Mucosa of descending colon (tissue), 3 donors: ENCODE data around the gene BMI1. TPM values are rescaled to one million over a fixed set of nuclear protein-coding genes. Genes with fewer than 3 reads are reported as not detected.

Experiments
- ATAC-seq: fragments of 200-7000 bp; cut with Tn5 transposase; one replicate; pipeline ENCODE4 v1.9.1; 2020; ENCODE audit warnings: mild to moderate bottlenecking, moderate library complexity
- DNase-seq, 3 donors: peaks; one replicate each; pipeline ENCODE4 v3.0.0-alpha.2; 2020
- H3K36me3 ChIP-seq: fragments of 200-600 bp; one replicate; pipeline ENCODE4 v1.8.0; 2021; ENCODE audit warnings: low read depth, mild to moderate bottlenecking
- H3K4me1 ChIP-seq: fragments of 200-600 bp; one replicate; pipeline ENCODE4 v1.8.0; 2021; ENCODE audit warnings: low read depth, mild to moderate bottlenecking
- H3K4me3 ChIP-seq: fragments of 200-600 bp; one replicate; pipeline ENCODE4 v1.8.0; 2021; ENCODE audit warnings: mild to moderate bottlenecking
- H3K9me3 ChIP-seq: fragments of 200-600 bp; one replicate; pipeline ENCODE4 v1.8.0; 2021; ENCODE audit warnings: mild to moderate bottlenecking
- intact Hi-C, 2 donors: fragments of 100-400 bp; cut with DNase I in 1 of 2; cut with micrococcal nuclease in 1 of 2; formaldehyde crosslinking; loops; one replicate each; pipeline versions ENCODE4 v1.11.0 to v1.11.1; 2022; cut with DNase I, micrococcal nuclease
- total RNA-seq, 3 donors: library from RNA; stranded (reverse); fragmentation: NEBNext Ultra II Directional in 2 of 3; extraction: Animal tissue kit (Norgen Biotek cat#: 25700) in 2 of 3; gene quantifications; one replicate each; pipeline versions ENCODE4 v1.2.1 to v1.2.4, GENCODE V29; 2021 to 2023
- TF ChIP-seq, protein P1 (sequence below): fragments of 200-600 bp; IDR thresholded peaks from one replicate; pipeline ENCODE4 v1.8.0; 2022; ENCODE audit warnings: antibody characterized with exemption, mild to moderate bottlenecking
- donor health status: DM: no; HTN: no; CAD: no; lungs with moderate emphysema.
- donor health status: DM: no; HTN: no; CAD: no.
- donor health status: DM: no; HTN: yes; CAD: no.

BMI1 gene
- total RNA-seq, 3 donors from 2014 or later, result 26.6 to 76.6 (median 28.7) TPM

DNA sequence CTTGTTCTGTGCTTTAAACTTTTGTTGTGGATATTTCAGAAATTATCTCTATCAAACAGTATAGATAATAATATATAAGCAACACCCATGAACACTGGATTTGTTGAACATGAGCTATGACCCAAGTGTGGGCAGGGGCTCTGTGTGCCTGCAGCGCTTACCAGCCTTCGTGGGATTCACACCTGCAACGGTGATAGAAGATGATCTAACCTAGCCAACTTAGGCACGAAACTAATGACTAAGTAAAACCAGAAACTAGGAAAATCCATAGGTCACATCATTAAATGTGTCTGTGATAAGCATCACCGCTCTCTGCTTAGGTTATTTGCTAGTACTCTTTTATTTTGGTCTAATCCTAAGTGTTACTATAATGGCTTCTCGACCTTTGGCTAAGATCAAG is 42.4 kb downstream of the BMI1 start:
- TF ChIP-seq, protein P1, sequence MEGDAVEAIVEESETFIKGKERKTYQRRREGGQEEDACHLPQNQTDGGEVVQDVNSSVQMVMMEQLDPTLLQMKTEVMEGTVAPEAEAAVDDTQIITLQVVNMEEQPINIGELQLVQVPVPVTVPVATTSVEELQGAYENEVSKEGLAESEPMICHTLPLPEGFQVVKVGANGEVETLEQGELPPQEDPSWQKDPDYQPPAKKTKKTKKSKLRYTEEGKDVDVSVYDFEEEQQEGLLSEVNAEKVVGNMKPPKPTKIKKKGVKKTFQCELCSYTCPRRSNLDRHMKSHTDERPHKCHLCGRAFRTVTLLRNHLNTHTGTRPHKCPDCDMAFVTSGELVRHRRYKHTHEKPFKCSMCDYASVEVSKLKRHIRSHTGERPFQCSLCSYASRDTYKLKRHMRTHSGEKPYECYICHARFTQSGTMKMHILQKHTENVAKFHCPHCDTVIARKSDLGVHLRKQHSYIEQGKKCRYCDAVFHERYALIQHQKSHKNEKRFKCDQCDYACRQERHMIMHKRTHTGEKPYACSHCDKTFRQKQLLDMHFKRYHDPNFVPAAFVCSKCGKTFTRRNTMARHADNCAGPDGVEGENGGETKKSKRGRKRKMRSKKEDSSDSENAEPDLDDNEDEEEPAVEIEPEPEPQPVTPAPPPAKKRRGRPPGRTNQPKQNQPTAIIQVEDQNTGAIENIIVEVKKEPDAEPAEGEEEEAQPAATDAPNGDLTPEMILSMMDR, result no peak
- Histone ChIP-seq H3K4me3 (no peak overlapping the region), H3K9me3 (no peaks in the 10 kb centered on the region), H3K4me1 (no peaks in the 10 kb centered on the region), H3K36me3 (no peaks in the 10 kb centered on the region)
- intact Hi-C loops, result no loop called here
- DNase-seq (no peak), ATAC-seq (no peak)

- no peaks in the 10 kb centered on the region for H3K4me1 ChIP-seq
- TF ChIP-seq, protein P1, result no peak
- intact Hi-C loops, result no loop called here
- ATAC-seq (no peak), DNase-seq (no peak)
- no peaks in the 10 kb centered on the region for H3K36me3 ChIP-seq
- no peak overlapping the region for H3K4me3 ChIP-seq
- H3K9me3 ChIP-seq, result no peaks in the 10 kb centered on the region
Observed at GRCh38 chr10:22364407-22365140, 43.7 kb downstream of the BMI1 start.

- H3K36me3 ChIP-seq, result no peaks in the 10 kb centered on the region
- no peaks in the 10 kb centered on the region for H3K9me3 ChIP-seq
- H3K4me3 ChIP-seq, result no peak overlapping the region
- no peaks in the 10 kb centered on the region for H3K4me1 ChIP-seq
- ATAC-seq (no peak), DNase-seq (no peak)
- TF ChIP-seq, protein P1, result no peak
- intact Hi-C loops, result no loop called here
Observed at GRCh38 chr10:22365233-22365632, 44.3 kb downstream of the BMI1 start.

DNA sequence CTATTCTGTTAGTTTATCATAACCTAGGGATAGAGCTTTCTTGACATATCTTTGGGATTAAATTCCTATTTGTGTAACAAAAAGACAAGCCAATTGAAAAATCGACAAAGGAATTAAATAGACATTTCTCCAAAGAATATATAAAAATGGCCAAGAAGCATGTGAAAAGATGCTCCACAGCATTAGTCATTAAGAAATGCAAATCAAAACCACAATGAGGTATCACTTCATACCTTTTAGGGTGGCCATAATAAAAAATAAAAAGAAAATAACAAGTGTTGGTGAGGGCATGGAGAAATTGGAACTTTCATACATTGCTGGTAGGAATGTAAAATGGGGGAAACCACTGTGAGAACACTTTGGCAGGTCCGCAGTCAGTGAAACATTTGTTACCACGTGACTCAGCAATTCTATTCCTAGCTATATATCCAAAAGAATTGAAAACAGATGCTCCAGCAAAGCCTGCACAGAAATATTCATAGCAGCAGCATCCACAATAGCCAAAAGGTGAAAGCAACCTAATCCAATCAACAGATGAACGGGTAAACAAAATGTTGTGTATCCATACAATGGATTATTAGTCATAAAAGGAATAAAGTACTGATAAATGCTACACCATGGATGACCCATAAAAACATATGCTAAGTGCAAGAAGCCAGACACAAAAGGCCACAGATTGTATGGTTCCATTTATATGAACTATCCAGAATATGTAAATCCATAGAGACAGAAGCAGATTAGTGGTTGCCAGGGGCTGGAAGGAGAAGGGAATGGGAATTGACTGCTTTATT is 44.9 kb downstream of the BMI1 start:
- DNase-seq, result no peak
- H3K36me3 ChIP-seq, result no peaks in the 10 kb centered on the region
- no peak for ATAC-seq
- TF ChIP-seq, protein P1, result no peak
- intact Hi-C loops, result no loop called here
- no peak overlapping the region for H3K4me3 ChIP-seq
- no peaks in the 10 kb centered on the region for H3K9me3 ChIP-seq
- no peaks in the 10 kb centered on the region for H3K4me1 ChIP-seq

DNA sequence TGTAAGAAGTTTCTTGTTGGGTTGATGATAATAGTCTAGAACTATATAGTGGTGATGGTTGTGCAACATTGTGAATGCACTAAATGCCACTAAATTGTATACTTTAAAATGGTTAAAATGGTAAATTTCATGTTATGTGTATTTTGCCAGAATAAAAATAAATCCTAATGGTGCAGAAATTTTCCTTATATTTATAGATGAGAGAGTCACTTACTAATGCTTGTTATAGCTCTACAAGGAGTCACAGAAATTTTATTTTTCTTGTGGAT is 45.5 kb downstream of the BMI1 start:
- no peak for DNase-seq
- H3K36me3 ChIP-seq, result no peaks in the 10 kb centered on the region
- ATAC-seq, result no peak
- TF ChIP-seq, protein P1, result no peak
- intact Hi-C loops, result no loop called here
- H3K4me1 ChIP-seq, result no peaks in the 10 kb centered on the region
- H3K4me3 ChIP-seq, result no peak overlapping the region
- H3K9me3 ChIP-seq, result no peaks in the 10 kb centered on the region
